Measurements from ENCODE around the gene FAM193A.

Gene FAM193A

GRCh38 chr4:2691313-2691712 lies 154.9 kb downstream of the FAM193A start:
- DNase-seq (ENCODE audit: low read depth in 3 of 3) = no peak

GRCh38 chr4:2691952-2692435 lies 155.5 kb downstream of the FAM193A start:
- no peak for DNase-seq (ENCODE audit: low read depth in 3 of 3)

- no peak for DNase-seq (ENCODE audit: low read depth in 3 of 3)
Observed at GRCh38 chr4:2694691-2695090, 158.2 kb downstream of the FAM193A start.

- no peak for DNase-seq (ENCODE audit: low read depth in 3 of 3)
Observed at GRCh38 chr4:2695346-2696060, 159.1 kb downstream of the FAM193A start.

- DNase-seq (ENCODE audit: low read depth in 3 of 3) = no peak
Observed at GRCh38 chr4:2696423-2696822, 160.0 kb downstream of the FAM193A start.

- no peak for DNase-seq (ENCODE audit: low read depth in 3 of 3)
Observed at GRCh38 chr4:2697995-2698414, 161.6 kb downstream of the FAM193A start.

- no peak for DNase-seq (ENCODE audit: low read depth in 3 of 3)
Observed at GRCh38 chr4:2698504-2698903, 162.1 kb downstream of the FAM193A start.

- no peak for DNase-seq (ENCODE audit: low read depth in 3 of 3)
Observed at GRCh38 chr4:2698951-2699505, 162.6 kb downstream of the FAM193A start.

GRCh38 chr4:2699534-2699933 lies 163.1 kb downstream of the FAM193A start:
- DNase-seq (ENCODE audit: low read depth in 3 of 3) = no peak

GRCh38 chr4:2700031-2700430 lies 163.6 kb downstream of the FAM193A start:
- no peak for DNase-seq (ENCODE audit: low read depth in 3 of 3)

GRCh38 chr4:2702361-2702760 lies 165.9 kb downstream of the FAM193A start:
- no peak for DNase-seq (ENCODE audit: low read depth in 3 of 3)

GRCh38 chr4:2702770-2703169 lies 166.3 kb downstream of the FAM193A start:
- DNase-seq (ENCODE audit: low read depth in 3 of 3) = no peak

- no peak for DNase-seq (ENCODE audit: low read depth in 3 of 3)
Observed at GRCh38 chr4:2712261-2712842, 175.9 kb downstream of the FAM193A start.

- DNase-seq (ENCODE audit: low read depth in 3 of 3) = no peak
Observed at GRCh38 chr4:2713337-2713736, 176.9 kb downstream of the FAM193A start.

GRCh38 chr4:2714061-2714770 lies 177.8 kb downstream of the FAM193A start:
- DNase-seq (ENCODE audit: low read depth in 3 of 3) = peak in 1 of 3 donors; percentile 24

GRCh38 chr4:2714918-2715317 lies 178.5 kb downstream of the FAM193A start:
- no peak for DNase-seq (ENCODE audit: low read depth in 3 of 3)

GRCh38 chr4:2715426-2715825 lies 179.0 kb downstream of the FAM193A start:
- DNase-seq (ENCODE audit: low read depth in 3 of 3) = no peak

- DNase-seq (ENCODE audit: low read depth in 3 of 3) = no peak
Observed at GRCh38 chr4:2716236-2716635, 179.8 kb downstream of the FAM193A start.

GRCh38 chr4:2721586-2721985 lies 185.1 kb downstream of the FAM193A start:
- no peak for DNase-seq (ENCODE audit: low read depth in 3 of 3)

- no peak for DNase-seq (ENCODE audit: low read depth in 3 of 3)
Observed at GRCh38 chr4:2722033-2722432, 185.6 kb downstream of the FAM193A start.

GRCh38 chr4:2723751-2724150 lies 187.3 kb downstream of the FAM193A start:
- no peak for DNase-seq (ENCODE audit: low read depth in 3 of 3)

GRCh38 chr4:2725380-2725779 lies 188.9 kb downstream of the FAM193A start:
- no peak for DNase-seq (ENCODE audit: low read depth in 3 of 3)

All from stimulated activated CD4-positive, alpha-beta T cell treated with anti-CD3 and anti-CD28 coated beads, TNF-alpha, amount 100 ng/mL, for 48 hours (primary cell).